Hepatocyte (in vitro differentiated cells): ENCODE results near the gene GAA.

Experiments used
- CTCF ChIP-seq: fragments of 200-600 bp; sonication (generic); IDR thresholded peaks from 2 replicates; pipeline ENCODE4 v1.5.1; 2016; ENCODE audit warnings: antibody characterized with exemption, mild to moderate bottlenecking; ENCODE audit not compliant: poor library complexity
- EZH2 ChIP-seq: fragments of 200-600 bp; sonication (generic); IDR thresholded peaks from 2 replicates; pipeline ENCODE4 v1.6.1; 2016; ENCODE audit warnings: antibody characterized with exemption, mild to moderate bottlenecking, borderline replicate concordance

GRCh38 chr17:80101946-80102663 lies 724 bp downstream of the GAA start:
- TF ChIP-seq CTCF, result no peak
- TF ChIP-seq EZH2, result no peak
